Astrocyte (in vitro differentiated cells and primary cell): ENCODE results near the gene TTYH3. TPM values are rescaled to one million over a fixed set of nuclear protein-coding genes. Genes with fewer than 3 reads are reported as not detected.

Experiments
- DNase-seq: peaks from one replicate; pipeline ENCODE4 v3.0.0-alpha.2; 2010; ENCODE audit warnings: low read depth
- FAIRE-seq: peaks from 2 replicates; lab custom pipeline; 2011; peaks lifted over from hg19 to GRCh38; lab: Jason Lieb, UNC
- H2AFZ ChIP-seq: 2 replicates; pipeline ENCODE4 v1.6.0; 2012; ENCODE audit warnings: low read depth, low read length, inconsistent platforms
- H3K27ac ChIP-seq: 2 replicates; pipeline ENCODE4 v1.5.1; 2011; ENCODE audit warnings: low read depth, low read length, inconsistent platforms
- H3K27me3 ChIP-seq: 2 replicates; pipeline ENCODE4 v1.6.0; 2011; ENCODE audit warnings: low read length, inconsistent platforms; ENCODE audit not compliant: insufficient read depth
- H3K36me3 ChIP-seq: 2 replicates; pipeline ENCODE4 v1.5.1; 2011; ENCODE audit warnings: low read length, inconsistent platforms; ENCODE audit not compliant: insufficient read depth
- H3K4me1 ChIP-seq: 2 replicates; pipeline ENCODE4 v1.5.1; 2011; ENCODE audit warnings: low read length, inconsistent platforms; ENCODE audit not compliant: insufficient read depth
- H3K4me2 ChIP-seq: 2 replicates; pipeline ENCODE4 v1.6.0; 2012; ENCODE audit warnings: low read length, inconsistent platforms
- H3K4me3 ChIP-seq: 2 replicates; pipeline ENCODE4 v1.5.1; 2011; ENCODE audit warnings: low read depth, mild to moderate bottlenecking, low read length, inconsistent platforms; ENCODE audit not compliant: insufficient read depth
- H3K79me2 ChIP-seq: 2 replicates; pipeline ENCODE4 v1.6.0; 2012; ENCODE audit warnings: mild to moderate bottlenecking, low read length, inconsistent platforms; ENCODE audit not compliant: insufficient read depth
- H3K9ac ChIP-seq: 2 replicates; pipeline ENCODE4 v1.6.0; 2012; ENCODE audit warnings: mild to moderate bottlenecking, low read length, inconsistent platforms
- H3K9me3 ChIP-seq: 2 replicates; pipeline ENCODE4 v1.5.1; 2012; ENCODE audit warnings: low read depth, mild to moderate bottlenecking, low read length, inconsistent platforms; ENCODE audit not compliant: insufficient read depth
- H4K20me1 ChIP-seq: 2 replicates; pipeline ENCODE4 v1.6.0; 2012; ENCODE audit warnings: low read length, inconsistent platforms; ENCODE audit not compliant: insufficient read depth
- H3K27ac Mint-ChIP-seq: one replicate; pipeline ENCODE4 v1.8.0; 2021; ENCODE audit warnings: mild to moderate bottlenecking, mixed read lengths; ENCODE audit not compliant: unreplicated experiment
- H3K27me3 Mint-ChIP-seq: one replicate; pipeline ENCODE4 v1.8.0; 2021; ENCODE audit warnings: low read depth, mixed read lengths; ENCODE audit not compliant: unreplicated experiment
- H3K36me3 Mint-ChIP-seq: one replicate; pipeline ENCODE4 v1.8.0; 2021; ENCODE audit warnings: low read depth, mixed read lengths; ENCODE audit not compliant: unreplicated experiment
- H3K4me1 Mint-ChIP-seq: one replicate; pipeline ENCODE4 v1.8.0; 2021; ENCODE audit warnings: low read depth, mixed read lengths; ENCODE audit not compliant: unreplicated experiment
- H3K4me3 Mint-ChIP-seq: one replicate; pipeline ENCODE4 v1.8.0; 2021; ENCODE audit warnings: mild to moderate bottlenecking, moderate library complexity, mixed read lengths; ENCODE audit not compliant: unreplicated experiment
- H3K9me3 Mint-ChIP-seq: one replicate; pipeline ENCODE4 v1.8.0; 2021; ENCODE audit warnings: mild to moderate bottlenecking, mixed read lengths; ENCODE audit not compliant: unreplicated experiment
- CTCF ChIP-seq: IDR thresholded peaks from 2 replicates; pipeline ENCODE4 v1.5.1; 2011; ENCODE audit warnings: low read depth, mild to moderate bottlenecking, inconsistent platforms, low read length, moderate library complexity; ENCODE audit not compliant: insufficient read depth
- EZH2 ChIP-seq: IDR thresholded peaks from 2 replicates; pipeline ENCODE4 v1.6.1; 2012; ENCODE audit warnings: mild to moderate bottlenecking, low read length, inconsistent platforms; ENCODE audit not compliant: insufficient read depth
- total RNA-seq: library from RNA; stranded (reverse); gene quantifications from 2 replicates; pipeline ENCODE4 v1.2.1, GENCODE V29; 2021

TTYH3 gene
- total RNA-seq, 1 donor from 2014 or later: 273 TPM

GRCh38 chr7:2651336-2651735 is 19.6 kb downstream of the TTYH3 start:
- H3K27me3 Mint-ChIP-seq: no peaks in the 10 kb centered on the region
- H3K4me3 Mint-ChIP-seq: no peak overlapping the region
- H3K9ac ChIP-seq: no peak overlapping the region
- FAIRE-seq (no peak), DNase-seq (no peak)
- no peak overlapping the region for H3K27ac Mint-ChIP-seq
- H3K4me3 ChIP-seq: no peak overlapping the region
- TF ChIP-seq CTCF (no peak), EZH2 (no peak)
- peaks cover 18% of the 10 kb centered on the region for H3K79me2 ChIP-seq
- no peak overlapping the region for H3K27ac ChIP-seq
- H4K20me1 ChIP-seq: peaks cover 69% of the 10 kb centered on the region
- no peaks in the 10 kb centered on the region for H3K9me3 Mint-ChIP-seq
- H3K4me1 Mint-ChIP-seq: peaks cover 8% of the 10 kb centered on the region
- no peaks in the 10 kb centered on the region for H3K9me3 ChIP-seq
- no peaks in the 10 kb centered on the region for H3K27me3 ChIP-seq
- no peak overlapping the region for H2AFZ ChIP-seq
- H3K36me3 Mint-ChIP-seq: peaks cover 5% of the 10 kb centered on the region
- H3K36me3 ChIP-seq: peaks cover 6% of the 10 kb centered on the region
- peaks cover 4% of the 10 kb centered on the region for H3K4me1 ChIP-seq
- H3K4me2 ChIP-seq: no peak overlapping the region

GRCh38 chr7:2651847-2652735 is 20.3 kb downstream of the TTYH3 start:
- Histone ChIP-seq H4K20me1 (peaks cover 71% of the 10 kb centered on the region), H3K4me1 (peaks cover 4% of the 10 kb centered on the region), H3K4me3 (no peak overlapping the region), H3K27me3 (no peaks in the 10 kb centered on the region), H3K9ac (no peak overlapping the region), H3K36me3 (peaks cover 6% of the 10 kb centered on the region), H3K9me3 (no peaks in the 10 kb centered on the region), H3K79me2 (peaks cover 21% of the 10 kb centered on the region), H3K4me2 (no peak overlapping the region), H2AFZ (no peak overlapping the region), H3K27ac (no peak overlapping the region)
- H3K27ac Mint-ChIP-seq: no peak overlapping the region
- DNase-seq: no peak
- H3K4me1 Mint-ChIP-seq: peaks cover 8% of the 10 kb centered on the region
- no peak for FAIRE-seq
- peaks cover 7% of the 10 kb centered on the region for H3K36me3 Mint-ChIP-seq
- H3K4me3 Mint-ChIP-seq: no peak overlapping the region
- H3K27me3 Mint-ChIP-seq: no peaks in the 10 kb centered on the region
- no peak for TF ChIP-seq CTCF
- no peak for TF ChIP-seq EZH2
- no peaks in the 10 kb centered on the region for H3K9me3 Mint-ChIP-seq

GRCh38 chr7:2652736-2653060 is 20.9 kb downstream of the TTYH3 start:
- H3K9ac ChIP-seq: no peak overlapping the region
- TF ChIP-seq EZH2: no peak
- peaks cover 11% of the 10 kb centered on the region for H3K4me1 Mint-ChIP-seq
- no peaks in the 10 kb centered on the region for H3K9me3 Mint-ChIP-seq
- H4K20me1 ChIP-seq: peaks cover 74% of the 10 kb centered on the region
- peaks cover 6% of the 10 kb centered on the region for H3K36me3 ChIP-seq
- no peaks in the 10 kb centered on the region for H3K27me3 ChIP-seq
- no peaks in the 10 kb centered on the region for H3K27me3 Mint-ChIP-seq
- H3K4me1 ChIP-seq: peaks cover 4% of the 10 kb centered on the region
- peaks cover 9% of the 10 kb centered on the region for H3K36me3 Mint-ChIP-seq
- no peak overlapping the region for H2AFZ ChIP-seq
- no peak overlapping the region for H3K27ac Mint-ChIP-seq
- no peak for DNase-seq
- peaks cover 23% of the 10 kb centered on the region for H3K79me2 ChIP-seq
- no peak overlapping the region for H3K4me3 Mint-ChIP-seq
- no peak for FAIRE-seq
- no peaks in the 10 kb centered on the region for H3K9me3 ChIP-seq
- H3K4me3 ChIP-seq: no peak overlapping the region
- no peak overlapping the region for H3K27ac ChIP-seq
- H3K4me2 ChIP-seq: no peak overlapping the region
